ENCODE results near the gene ELMO1. TPM values are rescaled to one million over a fixed set of nuclear protein-coding genes. Genes with fewer than 3 reads are reported as not detected.

ELMO1 gene
- total RNA-seq, 2 donors from 2014 or later: 10.9 to 56.0 TPM

- H3K27ac ChIP-seq: peak overlapping the region in 2 of 4 donors; percentile 14 to 39
- TF ChIP-seq, protein P1, sequence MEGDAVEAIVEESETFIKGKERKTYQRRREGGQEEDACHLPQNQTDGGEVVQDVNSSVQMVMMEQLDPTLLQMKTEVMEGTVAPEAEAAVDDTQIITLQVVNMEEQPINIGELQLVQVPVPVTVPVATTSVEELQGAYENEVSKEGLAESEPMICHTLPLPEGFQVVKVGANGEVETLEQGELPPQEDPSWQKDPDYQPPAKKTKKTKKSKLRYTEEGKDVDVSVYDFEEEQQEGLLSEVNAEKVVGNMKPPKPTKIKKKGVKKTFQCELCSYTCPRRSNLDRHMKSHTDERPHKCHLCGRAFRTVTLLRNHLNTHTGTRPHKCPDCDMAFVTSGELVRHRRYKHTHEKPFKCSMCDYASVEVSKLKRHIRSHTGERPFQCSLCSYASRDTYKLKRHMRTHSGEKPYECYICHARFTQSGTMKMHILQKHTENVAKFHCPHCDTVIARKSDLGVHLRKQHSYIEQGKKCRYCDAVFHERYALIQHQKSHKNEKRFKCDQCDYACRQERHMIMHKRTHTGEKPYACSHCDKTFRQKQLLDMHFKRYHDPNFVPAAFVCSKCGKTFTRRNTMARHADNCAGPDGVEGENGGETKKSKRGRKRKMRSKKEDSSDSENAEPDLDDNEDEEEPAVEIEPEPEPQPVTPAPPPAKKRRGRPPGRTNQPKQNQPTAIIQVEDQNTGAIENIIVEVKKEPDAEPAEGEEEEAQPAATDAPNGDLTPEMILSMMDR (IDR thresholded peaks at IDR 0.05): no peak
- TF ChIP-seq POLR2A (IDR thresholded peaks at IDR 0.05): no peak
- no peaks in the 10 kb centered on the region for H3K36me3 ChIP-seq (replicated peaks in 1 of 2; ENCODE audit: insufficient read depth in 1 of 2, low read depth in 2 of 2)
- no peaks in the 10 kb centered on the region for H3K9me3 ChIP-seq
- DNase-seq: peak in 2 of 4 donors; percentile 17 to 20
- no peaks in the 10 kb centered on the region for H3K27me3 ChIP-seq
- peak; percentile 56 for ATAC-seq
- H3K4me3 ChIP-seq: no peak overlapping the region
- 10 to 15% methylated on average over 2 of the region's 2 CpGs for WGBS, 2 donors
- peaks cover 40% of the 10 kb centered on the region for H3K4me1 ChIP-seq
- intact Hi-C loops (cut with DNase I): no loop called here
Measured at GRCh38 chr7:36904802-36905201, 543.9 kb downstream of the ELMO1 start.

- Histone ChIP-seq H3K9me3 (no peaks in the 10 kb centered on the region), H3K27me3 (no peaks in the 10 kb centered on the region), H3K27ac (peak overlapping the region in 2 of 4 donors; percentile 2 to 39), H3K4me3 (no peak overlapping the region), H3K36me3 (replicated peaks in 1 of 2; ENCODE audit: insufficient read depth in 1 of 2, low read depth in 2 of 2) (no peaks in the 10 kb centered on the region), H3K4me1 (peaks cover 40% of the 10 kb centered on the region)
- DNase-seq (no peak), ATAC-seq (no peak)
- 76 to 79% methylated on average over 3 of the region's 3 CpGs for WGBS, 2 donors
- intact Hi-C loops (cut with DNase I): no loop called here
- TF ChIP-seq, protein P1 (IDR thresholded peaks at IDR 0.05): no peak
Measured at GRCh38 chr7:36904101-36904500, 544.6 kb downstream of the ELMO1 start.

DNA sequence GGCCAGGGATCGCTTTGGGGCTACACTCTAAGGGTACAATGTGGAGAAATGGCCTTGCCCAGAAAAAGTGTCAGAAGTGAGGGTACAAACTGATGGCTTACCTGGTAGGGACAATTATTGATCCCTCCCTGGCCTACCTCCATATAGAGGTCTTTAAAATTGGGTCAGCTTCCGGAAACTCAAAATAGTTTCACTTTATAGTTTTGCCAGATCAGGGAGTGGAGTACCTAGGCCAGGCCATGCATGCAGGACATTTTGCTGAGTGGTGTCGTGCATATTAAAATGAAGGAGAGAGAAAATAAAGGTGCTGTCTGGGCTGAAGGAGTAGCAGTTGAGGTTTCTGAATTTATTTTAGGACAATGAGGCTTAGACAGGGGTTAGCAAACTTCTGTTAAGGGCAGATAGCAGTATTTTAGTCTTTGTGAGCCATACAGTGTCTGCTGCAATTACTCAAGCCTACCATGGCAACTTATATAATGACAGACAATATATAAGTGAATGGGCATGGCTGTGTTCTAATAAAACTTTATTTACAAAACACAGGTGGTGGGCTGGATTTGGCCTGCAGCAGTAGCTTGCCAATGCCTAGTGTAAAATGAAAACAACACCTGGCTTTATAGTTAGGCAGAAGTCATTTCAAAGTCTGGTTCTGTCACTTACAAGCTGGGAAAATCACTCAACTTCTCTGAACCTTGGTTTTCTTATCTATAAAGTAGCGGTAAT is 547.5 kb downstream of the ELMO1 start:
- Histone ChIP-seq H3K4me3 (no peak overlapping the region), H3K27me3 (no peaks in the 10 kb centered on the region), H3K4me1 (peaks cover 23% of the 10 kb centered on the region), H3K36me3 (replicated peaks in 1 of 2; ENCODE audit: insufficient read depth in 1 of 2, low read depth in 2 of 2) (no peaks in the 10 kb centered on the region), H3K27ac (no peak overlapping the region), H3K9me3 (no peaks in the 10 kb centered on the region)
- intact Hi-C loops (cut with DNase I): no loop called here
- no peak for DNase-seq
- TF ChIP-seq POLR2A (IDR thresholded peaks at IDR 0.05): no peak
- TF ChIP-seq, protein P1 (IDR thresholded peaks at IDR 0.05): no peak
- ATAC-seq: no peak
- 87 to 89% methylated on average over 4 of the region's 4 CpGs for WGBS, 2 donors

- H3K4me3 ChIP-seq: no peak overlapping the region
- H3K36me3 ChIP-seq (replicated peaks in 1 of 2; ENCODE audit: insufficient read depth in 1 of 2, low read depth in 2 of 2): no peaks in the 10 kb centered on the region
- H3K27ac ChIP-seq: no peak overlapping the region
- no peaks in the 10 kb centered on the region for H3K27me3 ChIP-seq
- WGBS, 2 donors: 78 to 80% methylated on average over 5 of the region's 5 CpGs
- TF ChIP-seq, protein P1 (IDR thresholded peaks at IDR 0.05): no peak
- TF ChIP-seq POLR2A (IDR thresholded peaks at IDR 0.05): no peak
- no peaks in the 10 kb centered on the region for H3K9me3 ChIP-seq
- ATAC-seq: no peak
- no peak for DNase-seq
- H3K4me1 ChIP-seq: peaks cover 8% of the 10 kb centered on the region
- intact Hi-C loops (cut with DNase I): no loop called here
Measured at GRCh38 chr7:36898186-36898585, 550.5 kb downstream of the ELMO1 start.

Measured in body of pancreas (tissue), 4 donors.